Neutrophil (primary cell): ENCODE data around the gene PIGZ.

Experiments
- H3K27ac ChIP-seq: fragments of 200-600 bp; sonication (generic); 2 replicates; pipeline ENCODE4 v1.5.1; 2016; ENCODE audit warnings: mild to moderate bottlenecking, moderate library complexity
- H3K27me3 ChIP-seq: fragments of 200-600 bp; sonication (generic); 2 replicates; pipeline ENCODE4 v1.6.0; 2016; ENCODE audit warnings: mild to moderate bottlenecking
- H3K36me3 ChIP-seq: fragments of 200-600 bp; sonication (generic); 2 replicates; pipeline ENCODE4 v1.5.1; 2017
- H3K4me1 ChIP-seq, 2 experiments: fragments of 200-600 bp in 1 of 2; sonication (generic) in 1 of 2; 1 replicate in 1 of 2; 2 replicates in 1 of 2; pipeline versions ENCODE4 v1.5.1 to v1.6.1; 2013 to 2016; ENCODE audit warnings: low read depth in 1 of 2, low read length in 1 of 2, mild to moderate bottlenecking in 1 of 2, moderate library complexity in 1 of 2; ENCODE audit not compliant: control insufficient read depth in 1 of 2, insufficient read depth in 1 of 2
- H3K4me3 ChIP-seq, 2 experiments: fragments of 200-600 bp in 1 of 2; sonication (generic) in 1 of 2; 1 replicate in 1 of 2; 2 replicates in 1 of 2; pipeline ENCODE4 v1.5.1; 2013 to 2016; ENCODE audit warnings: low read depth in 1 of 2, low read length in 1 of 2, mild to moderate bottlenecking in 1 of 2, moderate library complexity in 1 of 2
- H3K9me3 ChIP-seq: fragments of 200-600 bp; sonication (generic); 2 replicates; pipeline ENCODE4 v1.5.1; 2016
- CTCF ChIP-seq: fragments of 200-600 bp; sonication (generic); IDR thresholded peaks from 2 replicates; pipeline ENCODE4 v1.5.1; 2016; ENCODE audit warnings: antibody characterized with exemption

PIGZ gene

DNA sequence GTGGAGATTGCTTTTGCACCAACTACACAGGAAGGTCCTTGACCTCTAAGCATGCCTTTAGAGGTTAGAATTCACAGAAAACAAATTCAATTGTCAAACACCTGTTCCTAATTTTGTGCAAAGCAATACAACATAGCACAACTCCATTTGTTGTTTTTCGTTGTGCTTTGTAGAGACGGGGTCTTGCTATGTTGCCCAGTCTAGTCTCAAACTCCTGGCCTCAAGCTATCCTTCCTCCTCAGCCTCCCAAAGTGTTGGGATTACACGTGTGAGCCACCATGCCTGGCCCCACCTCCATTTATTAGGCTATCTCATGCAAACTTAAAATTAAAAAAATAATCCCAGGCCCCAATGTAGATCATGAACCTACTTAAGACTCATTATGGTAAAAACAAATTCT, 32.3 kb downstream of the PIGZ start:
- H3K27me3 ChIP-seq = no peaks in the 10 kb centered on the region
- H3K4me1 ChIP-seq = peaks cover 3 to 7% of the 10 kb centered on the region in 2 experiments
- peaks cover 62% of the 10 kb centered on the region for H3K36me3 ChIP-seq
- no peak overlapping the region for H3K4me3 ChIP-seq
- no peak for TF ChIP-seq CTCF
- no peaks in the 10 kb centered on the region for H3K9me3 ChIP-seq
- no peak overlapping the region for H3K27ac ChIP-seq

DNA sequence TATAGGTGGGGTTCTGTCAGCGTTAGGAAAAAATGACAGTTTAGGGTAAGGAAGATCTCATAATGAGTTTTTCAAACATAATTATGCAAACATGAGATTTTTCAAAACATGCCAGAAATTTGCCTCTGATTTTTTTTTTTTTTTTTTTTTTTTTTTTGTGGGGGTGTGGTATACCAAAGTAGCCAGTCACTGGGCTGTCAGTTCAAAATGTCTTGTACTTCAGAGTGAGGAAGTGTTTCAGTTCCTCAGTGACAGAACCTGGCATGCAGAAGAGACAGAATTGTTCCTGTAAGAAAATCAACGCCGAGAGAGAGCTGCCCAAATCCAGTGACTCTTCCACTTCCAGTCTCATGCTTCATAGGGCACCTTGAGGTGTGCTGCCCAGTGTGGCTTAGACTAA, 36.0 kb downstream of the PIGZ start:
- TF ChIP-seq CTCF = no peak
- no peaks in the 10 kb centered on the region for H3K27me3 ChIP-seq
- no peak overlapping the region for H3K27ac ChIP-seq
- H3K4me3 ChIP-seq = no peak overlapping the region
- H3K4me1 ChIP-seq = no peaks in the 10 kb centered on the region
- H3K36me3 ChIP-seq = peaks cover 83% of the 10 kb centered on the region
- H3K9me3 ChIP-seq = no peaks in the 10 kb centered on the region

GRCh38 chr3:196931828-196932587, 36.6 kb downstream of the PIGZ start:
- TF ChIP-seq CTCF = no peak
- peaks cover 81% of the 10 kb centered on the region for H3K36me3 ChIP-seq

DNA sequence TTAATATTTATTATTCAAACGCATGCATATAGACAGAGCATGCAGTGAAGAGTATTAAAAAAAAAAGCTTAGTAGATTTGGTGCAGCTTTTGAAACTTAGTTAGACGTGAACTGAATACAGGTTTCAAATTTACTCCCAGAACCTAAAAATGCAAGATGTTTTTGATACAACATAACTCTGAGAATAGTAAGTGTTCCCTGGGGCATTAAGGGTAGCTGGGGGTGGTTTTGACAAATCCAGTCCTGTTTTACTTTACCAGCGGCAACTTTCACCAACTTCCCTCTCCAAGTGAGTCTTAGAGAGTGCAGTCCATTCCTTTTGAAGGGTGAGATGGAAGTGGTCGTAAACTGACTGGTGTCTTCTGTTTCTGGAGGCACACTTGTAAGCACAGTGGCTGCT, 37.5 kb downstream of the PIGZ start:
- no peaks in the 10 kb centered on the region for H3K27me3 ChIP-seq
- H3K27ac ChIP-seq = no peak overlapping the region
- no peaks in the 10 kb centered on the region for H3K4me1 ChIP-seq
- peaks cover 72% of the 10 kb centered on the region for H3K36me3 ChIP-seq
- no peak for TF ChIP-seq CTCF
- no peaks in the 10 kb centered on the region for H3K9me3 ChIP-seq
- H3K4me3 ChIP-seq = no peak overlapping the region

More at GRCh38 chr3:196931828-196932587, 36.6 kb downstream of the PIGZ start:
- Histone ChIP-seq H3K4me3 (no peak overlapping the region), H3K4me1 (no peaks in the 10 kb centered on the region), H3K9me3 (no peaks in the 10 kb centered on the region), H3K27me3 (no peaks in the 10 kb centered on the region), H3K27ac (no peak overlapping the region)

DNA sequence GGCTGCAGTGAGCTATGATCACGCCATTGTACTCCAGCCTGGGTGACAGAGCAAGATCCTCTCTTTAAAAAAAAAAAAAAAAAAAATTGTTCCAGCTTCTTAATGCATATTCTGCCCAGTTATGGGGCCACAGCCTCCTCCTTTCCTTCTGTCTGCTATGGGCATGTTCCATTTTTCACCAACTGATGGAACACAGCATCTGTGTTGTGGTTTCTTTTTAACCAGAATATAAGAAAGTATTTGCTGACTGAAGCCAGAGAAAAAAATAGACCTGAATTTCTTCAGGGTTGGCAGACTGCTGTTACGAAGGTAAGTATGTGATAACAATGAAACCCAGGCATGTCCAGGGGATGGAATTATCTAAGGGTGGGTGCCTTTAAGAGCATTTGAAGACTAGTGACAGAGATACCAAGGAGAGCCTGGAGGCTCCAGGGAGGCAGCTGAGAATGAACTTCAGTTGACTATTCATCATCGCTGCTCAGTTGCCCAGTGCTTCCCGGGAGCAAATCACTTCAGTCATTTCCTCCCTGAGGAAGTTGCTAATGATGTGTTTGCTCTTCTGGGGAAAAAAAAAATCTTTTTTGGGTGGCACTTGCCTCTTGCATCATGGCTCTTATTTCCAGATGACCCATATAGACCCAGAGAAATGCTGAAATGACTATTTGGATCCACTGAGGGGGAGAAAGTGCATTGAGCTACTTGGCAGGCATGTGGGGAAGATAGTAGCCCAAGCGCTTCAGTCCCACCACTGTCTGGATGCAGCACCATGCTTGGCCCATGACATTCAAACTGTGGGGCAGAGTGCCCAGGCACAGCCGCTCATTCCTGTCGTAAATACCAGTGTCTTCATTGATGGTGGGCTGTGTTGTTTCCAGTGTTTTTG, 40.8 kb downstream of the PIGZ start:
- Histone ChIP-seq H3K27me3 (no peaks in the 10 kb centered on the region), H3K36me3 (peaks cover 62% of the 10 kb centered on the region), H3K9me3 (no peaks in the 10 kb centered on the region), H3K4me1 (no peaks in the 10 kb centered on the region), H3K4me3 (no peak overlapping the region), H3K27ac (no peak overlapping the region)
- no peak for TF ChIP-seq CTCF
